Ishikawa (cell line): ENCODE results near the gene GPAM.

Experiments used
- CEBPB ChIP-seq: IDR thresholded peaks from 2 replicates; pipeline ENCODE4 v1.6.1; 2012
- CREB1 ChIP-seq: IDR thresholded peaks from 2 replicates; pipeline ENCODE4 v1.6.1; 2012; ENCODE audit warnings: low read depth
- EGR1 ChIP-seq: IDR thresholded peaks from 2 replicates; pipeline ENCODE4 v1.6.1; 2012
- EP300 ChIP-seq: IDR thresholded peaks from 2 replicates; pipeline ENCODE4 v1.6.1; 2012; ENCODE audit warnings: borderline replicate concordance
- FOXM1 ChIP-seq: IDR thresholded peaks from 2 replicates; pipeline ENCODE4 v1.6.1; 2012; ENCODE audit warnings: low read depth, borderline replicate concordance
- NFIC ChIP-seq: IDR thresholded peaks from 2 replicates; pipeline ENCODE4 v1.6.1; 2012
- RAD21 ChIP-seq: IDR thresholded peaks from 2 replicates; pipeline ENCODE4 v1.6.1; 2012; ENCODE audit warnings: low read depth
- TAF1 ChIP-seq: IDR thresholded peaks from 2 replicates; pipeline ENCODE4 v1.6.1; 2012; ENCODE audit warnings: low read depth, mild to moderate bottlenecking
- TCF12 ChIP-seq: IDR thresholded peaks from 2 replicates; pipeline ENCODE4 v1.6.1; 2012; ENCODE audit warnings: low read depth
- TEAD4 ChIP-seq: IDR thresholded peaks from 2 replicates; pipeline ENCODE4 v1.6.1; 2012
- YY1 ChIP-seq: IDR thresholded peaks from 2 replicates; pipeline ENCODE4 v1.6.1; 2012; ENCODE audit warnings: low read depth
- ZBTB7A ChIP-seq: IDR thresholded peaks from 2 replicates; pipeline ENCODE4 v1.6.1; 2012; ENCODE audit warnings: low read depth
- TF ChIP-seq, protein P1 (sequence below): IDR thresholded peaks from 2 replicates; pipeline ENCODE4 v1.6.1; 2012; ENCODE audit warnings: low read depth, mild to moderate bottlenecking
- TF ChIP-seq, protein P2 (sequence below): IDR thresholded peaks from 2 replicates; pipeline ENCODE4 v1.6.1; 2012
- TF ChIP-seq, protein P3 (sequence below): IDR thresholded peaks from 2 replicates; pipeline ENCODE4 v1.6.1; 2012

GPAM gene

GRCh38 chr10:112203328-112204076 lies 19.9 kb upstream of the GPAM start:
- TF ChIP-seq EGR1 (no peak), TEAD4 (no peak), FOXM1 (no peak), ZBTB7A (no peak), TAF1 (no peak), TCF12 (no peak), CEBPB (no peak), EP300 (no peak), CREB1 (no peak), NFIC (no peak), RAD21 (no peak), YY1 (no peak)
- TF ChIP-seq, protein P1, sequence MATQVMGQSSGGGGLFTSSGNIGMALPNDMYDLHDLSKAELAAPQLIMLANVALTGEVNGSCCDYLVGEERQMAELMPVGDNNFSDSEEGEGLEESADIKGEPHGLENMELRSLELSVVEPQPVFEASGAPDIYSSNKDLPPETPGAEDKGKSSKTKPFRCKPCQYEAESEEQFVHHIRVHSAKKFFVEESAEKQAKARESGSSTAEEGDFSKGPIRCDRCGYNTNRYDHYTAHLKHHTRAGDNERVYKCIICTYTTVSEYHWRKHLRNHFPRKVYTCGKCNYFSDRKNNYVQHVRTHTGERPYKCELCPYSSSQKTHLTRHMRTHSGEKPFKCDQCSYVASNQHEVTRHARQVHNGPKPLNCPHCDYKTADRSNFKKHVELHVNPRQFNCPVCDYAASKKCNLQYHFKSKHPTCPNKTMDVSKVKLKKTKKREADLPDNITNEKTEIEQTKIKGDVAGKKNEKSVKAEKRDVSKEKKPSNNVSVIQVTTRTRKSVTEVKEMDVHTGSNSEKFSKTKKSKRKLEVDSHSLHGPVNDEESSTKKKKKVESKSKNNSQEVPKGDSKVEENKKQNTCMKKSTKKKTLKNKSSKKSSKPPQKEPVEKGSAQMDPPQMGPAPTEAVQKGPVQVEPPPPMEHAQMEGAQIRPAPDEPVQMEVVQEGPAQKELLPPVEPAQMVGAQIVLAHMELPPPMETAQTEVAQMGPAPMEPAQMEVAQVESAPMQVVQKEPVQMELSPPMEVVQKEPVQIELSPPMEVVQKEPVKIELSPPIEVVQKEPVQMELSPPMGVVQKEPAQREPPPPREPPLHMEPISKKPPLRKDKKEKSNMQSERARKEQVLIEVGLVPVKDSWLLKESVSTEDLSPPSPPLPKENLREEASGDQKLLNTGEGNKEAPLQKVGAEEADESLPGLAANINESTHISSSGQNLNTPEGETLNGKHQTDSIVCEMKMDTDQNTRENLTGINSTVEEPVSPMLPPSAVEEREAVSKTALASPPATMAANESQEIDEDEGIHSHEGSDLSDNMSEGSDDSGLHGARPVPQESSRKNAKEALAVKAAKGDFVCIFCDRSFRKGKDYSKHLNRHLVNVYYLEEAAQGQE, result no peak
- TF ChIP-seq, protein P2, sequence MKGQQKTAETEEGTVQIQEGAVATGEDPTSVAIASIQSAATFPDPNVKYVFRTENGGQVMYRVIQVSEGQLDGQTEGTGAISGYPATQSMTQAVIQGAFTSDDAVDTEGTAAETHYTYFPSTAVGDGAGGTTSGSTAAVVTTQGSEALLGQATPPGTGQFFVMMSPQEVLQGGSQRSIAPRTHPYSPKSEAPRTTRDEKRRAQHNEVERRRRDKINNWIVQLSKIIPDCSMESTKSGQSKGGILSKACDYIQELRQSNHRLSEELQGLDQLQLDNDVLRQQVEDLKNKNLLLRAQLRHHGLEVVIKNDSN, result no peak
- TF ChIP-seq, protein P3, sequence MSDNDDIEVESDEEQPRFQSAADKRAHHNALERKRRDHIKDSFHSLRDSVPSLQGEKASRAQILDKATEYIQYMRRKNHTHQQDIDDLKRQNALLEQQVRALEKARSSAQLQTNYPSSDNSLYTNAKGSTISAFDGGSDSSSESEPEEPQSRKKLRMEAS, result no peak

- no peak for TF ChIP-seq CEBPB
- TF ChIP-seq, protein P1, result no peak
- no peak for TF ChIP-seq EP300
- no peak for TF ChIP-seq NFIC
- TF ChIP-seq, protein P2, result no peak
- TF ChIP-seq ZBTB7A, result no peak
- TF ChIP-seq EGR1, result no peak
- no peak for TF ChIP-seq TAF1
- no peak for TF ChIP-seq RAD21
- no peak for TF ChIP-seq TEAD4
- TF ChIP-seq TCF12, result no peak
Measured at GRCh38 chr10:112202561-112203241, 19.1 kb upstream of the GPAM start.

DNA sequence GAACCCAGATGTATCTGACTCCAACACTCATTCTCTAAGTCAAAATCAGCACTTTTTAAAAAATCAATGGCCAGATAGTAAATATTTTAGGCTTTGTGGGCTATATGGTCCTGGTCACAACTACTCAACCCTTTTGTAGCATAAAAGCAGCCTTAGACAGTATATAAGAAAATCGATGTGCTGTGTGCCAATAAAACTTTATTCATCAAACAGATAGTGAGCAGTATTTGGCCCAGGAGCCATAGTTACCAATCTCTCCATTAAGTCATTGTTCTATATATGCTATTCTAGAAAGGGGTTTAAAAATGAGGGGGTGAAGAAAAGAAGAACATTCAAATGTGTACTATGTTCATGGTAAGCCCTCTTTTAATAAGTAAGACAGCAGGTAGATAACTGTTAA lies 18.5 kb upstream of the GPAM start:
- TF ChIP-seq TAF1 (no peak), FOXM1 (no peak), RAD21 (no peak), TCF12 (no peak), ZBTB7A (no peak)
- TF ChIP-seq, protein P2, result no peak
- TF ChIP-seq, protein P3, result no peak

- no peak for TF ChIP-seq RAD21
- TF ChIP-seq TCF12, result no peak
- no peak for TF ChIP-seq CEBPB
- no peak for TF ChIP-seq NFIC
- no peak for TF ChIP-seq TAF1
- TF ChIP-seq CREB1, result no peak
- no peak for TF ChIP-seq EGR1
- TF ChIP-seq FOXM1, result no peak
- TF ChIP-seq, protein P2, result no peak
- no peak for TF ChIP-seq EP300
- TF ChIP-seq, protein P1, result no peak
- no peak for TF ChIP-seq ZBTB7A
- no peak for TF ChIP-seq TEAD4
- no peak for TF ChIP-seq YY1
- TF ChIP-seq, protein P3, result no peak
Measured at GRCh38 chr10:112201334-112201733, 17.8 kb upstream of the GPAM start.
